GM20000 (cell line): ENCODE measurements around the gene CCNE1.

Experiments
- DNase-seq: peaks from one replicate; pipeline ENCODE4 v3.0.0; 2012; ENCODE audit warnings: low spot score
- TF ChIP-seq, protein P1 (sequence below): IDR thresholded peaks from 2 replicates; pipeline ENCODE4 v1.5.1; 2012; ENCODE audit warnings: mild to moderate bottlenecking, control low read depth; ENCODE audit errors: extremely low read depth, missing control alignments

Gene CCNE1

DNA sequence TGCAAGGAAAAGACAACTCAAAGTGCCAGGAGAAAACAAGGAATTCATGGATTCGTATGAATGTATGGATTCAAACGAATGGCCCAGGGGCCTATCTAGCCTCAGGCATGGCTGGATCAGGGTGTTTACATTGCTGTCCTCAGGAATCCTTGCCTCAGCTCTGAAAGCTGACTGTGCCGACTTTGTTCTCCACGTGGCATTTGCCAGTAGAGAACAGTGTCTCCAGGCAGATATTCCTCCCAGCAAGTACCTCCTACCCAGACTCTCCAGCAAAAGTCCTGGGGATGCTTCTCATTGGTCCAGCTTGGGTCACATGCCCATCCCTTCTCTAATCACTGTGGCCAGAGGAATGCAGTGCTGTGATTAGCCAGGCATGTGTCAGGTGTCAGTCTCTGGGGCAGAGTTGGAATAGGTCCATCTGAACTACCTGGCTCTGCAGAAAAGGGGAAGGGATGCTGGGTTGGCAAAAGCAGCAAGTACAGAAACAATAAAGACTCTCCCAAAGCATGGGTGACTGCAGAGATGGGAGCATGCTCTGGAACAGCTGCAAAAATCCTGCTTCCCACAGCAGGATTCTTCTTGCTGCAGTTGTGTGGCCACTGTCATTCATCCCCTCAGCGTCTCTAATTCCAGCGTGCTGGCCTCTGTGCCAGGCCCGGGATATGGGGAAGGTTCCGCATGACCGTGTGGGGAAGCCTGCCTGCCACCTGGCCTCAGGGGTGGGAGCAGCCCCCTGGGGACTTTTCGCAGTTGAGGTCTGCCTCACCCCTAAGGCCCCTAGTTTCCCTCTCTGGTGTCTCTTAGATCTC lies 30.0 kb downstream of the CCNE1 start:
- no peak for DNase-seq
- TF ChIP-seq, protein P1, sequence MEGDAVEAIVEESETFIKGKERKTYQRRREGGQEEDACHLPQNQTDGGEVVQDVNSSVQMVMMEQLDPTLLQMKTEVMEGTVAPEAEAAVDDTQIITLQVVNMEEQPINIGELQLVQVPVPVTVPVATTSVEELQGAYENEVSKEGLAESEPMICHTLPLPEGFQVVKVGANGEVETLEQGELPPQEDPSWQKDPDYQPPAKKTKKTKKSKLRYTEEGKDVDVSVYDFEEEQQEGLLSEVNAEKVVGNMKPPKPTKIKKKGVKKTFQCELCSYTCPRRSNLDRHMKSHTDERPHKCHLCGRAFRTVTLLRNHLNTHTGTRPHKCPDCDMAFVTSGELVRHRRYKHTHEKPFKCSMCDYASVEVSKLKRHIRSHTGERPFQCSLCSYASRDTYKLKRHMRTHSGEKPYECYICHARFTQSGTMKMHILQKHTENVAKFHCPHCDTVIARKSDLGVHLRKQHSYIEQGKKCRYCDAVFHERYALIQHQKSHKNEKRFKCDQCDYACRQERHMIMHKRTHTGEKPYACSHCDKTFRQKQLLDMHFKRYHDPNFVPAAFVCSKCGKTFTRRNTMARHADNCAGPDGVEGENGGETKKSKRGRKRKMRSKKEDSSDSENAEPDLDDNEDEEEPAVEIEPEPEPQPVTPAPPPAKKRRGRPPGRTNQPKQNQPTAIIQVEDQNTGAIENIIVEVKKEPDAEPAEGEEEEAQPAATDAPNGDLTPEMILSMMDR = no peak

GRCh38 chr19:29842471-29843179 lies 30.8 kb downstream of the CCNE1 start:
- no peak for DNase-seq
- TF ChIP-seq, protein P1 = no peak

- DNase-seq = no peak
- TF ChIP-seq, protein P1 = no peak
These were observed 31.6 kb downstream of the CCNE1 start for GRCh38 chr19:29843180-29844051.

DNA sequence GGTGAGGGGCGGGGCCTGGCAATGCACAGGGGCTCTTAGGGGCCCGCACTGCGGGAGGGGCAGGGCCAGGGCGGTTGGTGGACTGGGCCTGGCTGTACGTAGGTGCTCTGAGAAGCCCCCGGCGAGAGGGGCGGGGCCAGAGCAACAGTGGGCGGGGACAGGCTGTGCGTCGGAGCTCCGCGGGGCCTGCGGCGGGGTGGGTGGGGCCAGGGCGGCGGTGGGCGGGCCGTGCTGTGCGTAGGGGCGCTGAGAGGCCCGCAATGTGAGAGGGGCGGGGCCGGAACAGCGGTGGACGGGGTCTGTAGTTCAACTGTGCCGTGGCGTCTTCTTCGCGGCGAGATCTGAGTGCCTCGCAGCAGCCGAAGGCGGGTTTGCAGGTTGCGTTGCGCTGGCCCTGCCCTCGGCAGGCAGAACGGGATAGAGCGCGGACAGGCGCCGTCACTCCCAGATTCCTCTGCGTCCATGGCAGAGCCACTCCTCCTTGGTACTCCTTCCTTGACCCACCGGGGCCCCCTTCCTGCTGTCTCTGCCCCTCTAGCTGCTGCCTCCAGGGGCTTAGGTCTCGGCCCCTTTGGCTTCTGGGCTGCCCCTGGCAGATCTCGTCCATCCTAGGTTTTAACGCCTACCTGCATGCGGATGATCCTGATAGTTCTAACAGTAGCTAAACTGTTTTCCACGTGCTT lies 33.2 kb downstream of the CCNE1 start:
- DNase-seq = peak; percentile 97
- TF ChIP-seq, protein P1 = no peak

GRCh38 chr19:29845574-29846176 lies 33.9 kb downstream of the CCNE1 start:
- peak; percentile 29 for DNase-seq
- TF ChIP-seq, protein P1 = no peak

DNA sequence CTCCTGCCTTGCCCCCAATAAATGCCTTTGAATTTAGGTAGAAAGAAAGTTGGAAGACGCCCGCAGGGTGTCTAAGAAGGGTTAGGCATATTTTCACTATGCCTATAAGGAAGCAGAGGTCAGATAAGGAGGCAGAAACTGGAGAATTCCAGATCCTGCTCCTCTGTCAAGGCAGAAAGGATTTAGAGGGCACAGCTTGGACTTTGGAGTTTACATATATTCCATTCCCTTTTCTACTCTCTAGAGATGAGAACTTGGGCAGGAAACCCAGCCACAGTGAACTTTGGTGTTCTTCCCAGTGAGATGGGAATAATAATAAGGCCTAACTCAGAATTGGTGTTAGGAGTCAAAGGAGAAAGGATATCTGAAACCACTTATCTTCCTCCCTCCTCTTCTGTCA lies 37.4 kb downstream of the CCNE1 start:
- no peak for DNase-seq
- TF ChIP-seq, protein P1 = no peak
